Activated T-cell treated with anti-CD3 and anti-CD28 coated beads for 1 hour (primary cell): Measurements from ENCODE around the gene ELFN1.

Source experiments
- DNase-seq: peaks from one replicate; pipeline ENCODE4 v3.0.0-alpha.2; 2020; ENCODE audit warnings: low read depth

Gene ELFN1

DNA sequence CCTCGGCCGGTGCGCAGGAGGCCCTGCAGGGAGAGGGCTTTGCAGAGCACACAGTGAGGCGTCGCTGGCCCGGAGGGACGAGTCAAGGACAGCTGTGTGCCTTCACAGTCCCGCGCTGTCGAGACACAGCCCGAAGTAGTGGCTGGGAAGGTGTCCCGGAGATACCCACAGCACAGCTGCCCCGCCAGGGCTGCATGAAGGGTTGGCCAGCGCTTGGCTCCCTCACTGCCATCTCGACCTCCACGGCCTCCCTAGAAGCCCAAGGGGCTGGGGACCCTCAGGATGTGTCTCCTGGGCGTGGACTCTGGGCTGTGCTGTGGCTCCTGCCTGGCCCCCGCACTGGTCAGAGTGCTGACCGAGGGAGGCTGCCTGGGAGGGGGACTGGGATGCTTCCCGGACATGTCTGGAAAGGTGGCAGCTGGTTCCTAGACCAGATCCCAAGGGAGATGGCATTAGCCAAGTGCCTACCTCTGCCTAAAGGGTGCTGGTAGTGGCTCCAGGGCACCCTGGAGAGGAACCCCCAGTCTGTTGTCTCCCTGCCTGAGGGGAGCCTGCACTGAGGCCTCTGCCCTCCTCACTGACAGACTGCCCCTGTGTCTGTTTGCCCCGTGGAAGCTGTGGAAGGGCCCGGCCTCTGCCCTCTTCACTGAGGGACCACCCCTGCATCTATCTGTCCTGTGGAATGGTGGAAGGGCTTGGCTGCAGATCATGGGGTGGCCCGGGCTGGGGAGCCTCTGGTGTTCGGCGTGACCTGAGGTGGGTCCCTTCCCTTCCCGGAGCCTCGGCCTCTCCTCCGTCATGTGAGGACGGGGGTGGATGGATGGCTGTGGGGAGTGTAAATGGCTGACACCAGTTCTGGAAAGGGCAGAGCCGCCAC, 5.8 kb downstream of the ELFN1 start:
- DNase-seq: no peak

DNA sequence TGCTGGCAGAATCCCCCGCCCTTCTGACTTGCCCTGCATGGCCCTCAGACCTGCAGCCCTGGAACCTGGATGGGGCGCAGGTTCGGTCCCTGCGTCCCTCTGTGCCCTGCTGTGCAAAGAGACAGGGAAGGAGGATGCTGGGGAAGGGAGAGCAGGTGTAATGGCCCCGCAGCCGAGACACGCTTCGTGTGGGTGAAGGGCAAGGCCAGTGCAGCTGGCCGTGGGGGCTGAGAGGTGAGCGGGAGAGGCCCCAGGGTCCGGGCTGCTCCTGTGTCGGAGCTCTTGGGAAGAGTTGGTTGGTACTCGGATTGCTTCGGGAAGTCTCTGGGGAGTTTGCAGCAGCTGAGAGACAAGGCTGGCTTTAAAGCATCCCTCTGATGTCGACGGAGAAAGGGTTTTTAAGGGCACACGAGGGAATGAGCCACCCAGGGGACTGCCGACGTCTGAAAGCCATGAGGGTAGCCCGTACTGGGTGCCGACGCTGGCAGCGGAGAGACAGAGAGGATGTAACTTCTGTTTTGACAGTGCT, 6.5 kb downstream of the ELFN1 start:
- no peak for DNase-seq

DNA sequence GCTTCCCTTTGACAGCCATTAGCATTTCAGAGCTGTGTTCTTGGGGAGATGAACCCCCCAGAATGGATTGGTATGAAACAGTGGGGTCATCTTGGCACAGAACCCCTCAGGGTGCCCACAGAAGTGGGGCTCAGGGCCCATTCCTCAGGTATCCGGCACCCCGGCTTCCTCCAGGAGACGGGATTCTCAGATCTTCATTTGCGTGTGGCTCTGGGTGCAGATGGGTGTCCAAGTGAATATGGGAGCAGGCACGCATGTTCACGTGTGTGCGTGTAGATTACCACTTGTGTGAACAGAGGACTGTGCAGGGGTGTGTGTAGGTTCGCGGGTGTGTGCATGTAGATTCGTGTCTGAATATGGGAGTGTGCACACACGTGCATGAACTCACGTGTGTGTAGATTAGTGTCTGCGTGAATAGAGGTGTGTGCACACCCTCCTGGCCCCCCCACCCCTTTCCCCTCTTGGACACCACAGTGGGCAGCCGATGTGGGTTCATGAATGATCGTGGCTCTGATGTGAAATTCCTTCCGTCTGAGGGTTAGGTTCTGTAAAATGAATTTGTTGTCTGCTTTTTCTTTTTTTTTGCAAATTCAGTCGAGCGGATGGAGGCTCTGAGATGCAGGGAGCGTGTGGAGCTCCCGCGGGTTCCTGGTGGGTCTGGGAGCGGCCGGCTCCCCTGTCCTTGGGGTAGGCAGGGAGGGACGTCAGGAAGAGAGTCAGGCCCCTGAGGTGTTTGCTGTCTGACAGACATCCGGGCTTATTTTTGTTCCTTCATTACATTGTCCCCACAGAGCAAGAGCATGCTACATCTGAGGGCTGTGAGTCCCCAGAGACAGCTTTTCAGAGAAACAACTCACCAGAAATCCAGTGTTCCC, 7.4 kb downstream of the ELFN1 start:
- no peak for DNase-seq

DNA sequence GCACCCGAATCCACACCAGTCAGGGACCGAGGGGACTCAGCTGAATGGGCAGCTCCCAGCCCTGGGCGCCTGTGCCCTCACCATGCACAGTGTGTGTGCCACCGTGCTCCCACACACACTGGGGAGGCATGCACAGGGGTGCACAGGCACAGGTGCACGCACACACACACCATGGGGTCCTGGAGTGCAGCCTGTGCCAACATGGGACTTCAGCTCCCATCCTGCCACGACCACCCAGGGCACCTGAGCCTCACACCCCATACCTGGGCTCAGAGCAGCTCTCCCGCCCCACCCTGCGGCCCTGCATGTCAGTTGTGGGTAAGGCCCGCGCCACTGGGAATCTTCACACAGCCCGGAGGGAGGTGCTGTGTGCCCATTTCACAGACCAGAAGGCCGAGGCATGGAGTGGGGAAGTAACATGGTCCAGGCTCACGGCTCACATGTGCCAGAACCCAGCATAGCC, 8.0 kb downstream of the ELFN1 start:
- no peak for DNase-seq

DNA sequence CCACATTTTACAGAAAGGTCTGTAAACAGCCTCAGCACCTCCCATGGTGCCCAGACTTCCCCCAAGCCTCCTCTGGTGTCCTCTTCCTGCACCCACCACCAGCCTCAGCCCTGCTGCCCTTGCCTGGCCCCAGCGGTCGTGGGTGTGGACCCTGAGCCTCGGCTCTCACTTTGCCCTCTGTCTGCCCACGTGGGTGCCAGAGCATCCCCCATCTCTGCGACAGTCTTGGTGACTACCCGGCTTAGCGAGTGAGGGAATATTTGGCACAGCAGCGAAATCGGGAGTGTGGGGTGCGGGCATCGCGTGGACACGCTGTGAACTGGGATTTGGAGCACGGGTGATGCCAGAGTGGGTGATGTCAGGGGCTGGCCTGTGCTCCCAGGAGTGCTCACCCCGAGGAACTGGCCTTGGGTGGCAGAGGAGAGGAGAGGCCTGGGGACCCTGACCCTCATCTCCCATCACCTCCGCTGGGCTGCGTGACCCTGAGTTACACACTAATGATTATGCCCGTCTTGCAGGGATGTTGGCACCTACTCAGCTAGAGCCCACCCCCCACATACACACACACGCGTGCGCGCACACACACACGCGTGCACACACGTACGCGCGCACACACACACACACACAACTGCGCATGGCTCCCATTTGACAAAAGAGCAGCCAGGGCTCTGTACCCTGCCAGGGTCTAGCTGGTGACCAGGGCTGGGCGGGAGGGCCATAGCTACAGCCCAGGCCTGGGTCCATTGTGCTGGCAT, 8.7 kb downstream of the ELFN1 start:
- no peak for DNase-seq

DNA sequence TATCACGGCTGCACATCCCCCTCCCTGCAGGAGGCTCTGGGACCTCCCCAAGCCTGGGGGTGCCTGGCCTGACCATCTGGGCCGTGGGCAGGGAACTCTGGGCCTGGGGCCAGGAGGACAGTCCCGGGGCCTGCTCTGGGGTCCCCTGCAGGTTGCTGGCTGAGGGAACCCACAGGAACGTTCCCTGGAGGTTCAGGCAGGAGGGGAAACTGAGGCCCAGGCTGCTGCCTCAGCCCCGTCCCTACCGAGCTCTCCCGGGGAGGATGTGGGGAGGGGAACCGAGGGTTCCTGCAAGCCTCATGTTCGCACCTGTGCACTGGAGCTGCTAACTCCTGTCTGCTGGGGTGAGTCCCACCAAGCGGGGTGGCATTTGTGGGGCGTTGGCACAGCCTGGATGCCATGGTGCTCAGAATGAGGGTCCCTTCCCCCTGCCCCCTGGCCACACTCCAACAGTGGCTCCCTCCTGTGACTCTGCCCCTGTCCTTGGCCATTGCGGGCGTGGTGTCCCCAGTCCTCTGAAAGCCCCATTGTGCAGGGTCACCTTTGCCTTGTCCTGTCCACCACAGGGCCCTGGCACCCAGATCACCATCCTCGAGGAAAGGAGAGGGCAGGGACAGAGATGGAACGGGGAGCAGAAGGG, 9.4 kb downstream of the ELFN1 start:
- DNase-seq: no peak

DNA sequence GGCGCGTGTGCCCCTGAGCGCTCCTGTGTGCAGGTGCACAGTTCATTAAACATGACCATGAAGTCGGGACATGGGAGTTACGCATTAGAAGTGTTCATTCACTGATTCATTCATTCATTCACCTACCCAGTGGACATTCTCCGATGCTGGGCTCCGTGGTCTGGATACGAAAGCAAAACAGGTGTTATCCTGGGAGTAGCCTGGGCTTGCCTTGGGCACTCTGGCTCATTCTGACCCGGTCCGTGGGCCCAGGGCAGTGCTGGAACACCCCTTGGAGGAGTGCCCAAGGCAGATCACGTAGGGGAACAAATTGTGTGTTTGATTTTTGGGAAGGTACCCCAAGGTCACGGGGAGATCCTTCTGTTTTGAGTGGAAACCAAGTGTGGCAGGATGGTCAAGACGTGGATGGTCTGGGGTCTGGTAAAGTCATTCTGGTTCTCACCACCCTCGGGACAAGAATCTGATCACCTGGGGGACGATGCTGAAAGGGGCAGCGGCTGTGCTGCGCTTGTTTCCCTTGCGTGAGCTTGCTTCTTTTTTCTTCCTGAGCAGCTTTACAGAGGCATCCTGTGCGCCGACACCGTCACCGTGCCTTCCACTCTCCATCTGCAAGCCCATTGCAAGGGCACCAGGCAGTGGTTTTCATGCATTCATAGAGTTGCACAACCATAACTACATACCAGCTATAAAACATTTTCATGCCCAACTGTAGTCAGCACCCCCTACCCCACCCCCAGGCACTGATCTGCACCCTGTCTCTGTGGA, 10.1 kb downstream of the ELFN1 start:
- no peak for DNase-seq

DNA sequence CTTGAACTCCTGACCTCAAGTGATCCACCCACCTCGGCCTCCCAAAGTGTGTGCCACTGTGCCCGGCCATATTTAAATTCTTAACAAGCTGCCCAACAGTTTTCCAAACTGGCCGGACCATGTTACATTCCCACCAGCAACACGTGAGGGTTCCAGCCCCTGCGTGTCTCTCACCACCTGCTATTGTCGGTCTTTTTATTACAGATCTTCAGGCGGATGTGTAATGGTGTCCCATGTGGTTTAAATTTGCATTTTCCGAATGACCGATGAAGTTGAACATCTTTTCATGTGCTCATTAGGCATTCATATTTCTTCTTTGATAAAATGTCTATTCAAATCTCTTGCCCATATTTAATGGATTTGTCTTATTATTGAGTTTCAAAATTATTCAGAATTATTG, 11.5 kb downstream of the ELFN1 start:
- DNase-seq: no peak

DNA sequence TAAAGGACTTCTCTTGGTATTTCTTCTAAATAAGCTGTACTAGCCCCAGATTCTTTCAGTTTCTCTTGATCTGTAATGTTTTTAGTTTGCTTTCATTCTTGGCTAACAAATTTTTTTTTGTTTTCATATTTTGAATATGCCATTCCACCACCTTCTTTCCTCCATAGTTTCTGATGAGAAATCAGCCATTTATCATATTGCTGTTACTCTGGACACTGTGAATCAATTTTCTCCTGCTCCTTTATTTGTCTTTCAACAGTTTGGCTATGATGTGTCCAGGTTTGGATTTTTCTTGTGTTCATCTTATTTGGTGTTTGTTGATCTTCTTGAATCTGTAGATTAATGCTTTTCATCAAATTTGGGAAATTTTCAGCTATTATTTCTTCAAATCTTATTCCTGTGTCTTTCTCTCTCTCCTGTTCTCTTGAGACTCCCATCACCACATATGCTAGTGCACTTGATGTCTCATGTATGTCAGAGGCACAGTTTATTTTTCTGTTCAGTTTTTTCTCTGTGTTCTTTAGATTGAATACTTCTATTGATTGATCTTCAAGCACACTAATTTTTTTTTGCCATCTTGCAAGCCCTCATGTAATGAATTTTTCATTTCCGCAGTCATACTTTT, 15.0 kb downstream of the ELFN1 start:
- DNase-seq: no peak

DNA sequence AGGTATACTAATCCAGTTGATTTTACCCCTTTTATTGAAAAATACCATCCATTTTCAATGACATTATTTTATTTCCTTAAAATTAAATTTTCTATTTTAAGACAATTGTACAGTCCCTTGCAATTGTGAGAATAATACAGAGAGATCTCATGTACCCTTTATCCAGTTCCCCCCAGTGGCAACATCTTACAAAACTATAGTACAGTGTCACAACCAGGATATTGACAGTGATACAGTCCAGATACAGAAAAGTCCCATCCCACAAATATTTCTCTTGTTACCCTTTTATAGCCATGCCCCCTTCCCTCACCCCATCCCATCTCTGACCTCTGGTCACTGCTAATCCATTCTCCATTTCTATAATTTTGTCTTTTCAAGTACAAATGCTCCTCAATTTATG, 18.5 kb downstream of the ELFN1 start:
- DNase-seq: no peak

DNA sequence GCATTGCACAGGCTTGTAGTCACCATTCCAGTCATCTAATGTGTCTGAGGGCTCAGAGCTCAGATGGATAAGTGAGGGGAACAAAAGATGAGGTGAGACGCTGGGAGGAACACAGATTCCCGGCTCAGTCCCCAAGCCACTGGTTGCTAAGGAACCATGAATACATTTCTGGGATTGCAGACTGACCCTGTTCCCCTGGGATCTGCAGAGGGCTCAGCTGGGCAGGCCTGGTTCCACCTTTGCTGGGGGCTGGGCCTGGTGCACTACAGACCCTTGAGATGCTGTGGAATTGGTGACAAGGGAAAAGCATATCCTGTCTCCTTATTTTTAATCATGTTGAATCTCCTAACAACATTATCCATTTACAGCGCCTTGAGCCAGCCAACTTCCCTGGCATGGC, 19.2 kb downstream of the ELFN1 start:
- no peak for DNase-seq

DNA sequence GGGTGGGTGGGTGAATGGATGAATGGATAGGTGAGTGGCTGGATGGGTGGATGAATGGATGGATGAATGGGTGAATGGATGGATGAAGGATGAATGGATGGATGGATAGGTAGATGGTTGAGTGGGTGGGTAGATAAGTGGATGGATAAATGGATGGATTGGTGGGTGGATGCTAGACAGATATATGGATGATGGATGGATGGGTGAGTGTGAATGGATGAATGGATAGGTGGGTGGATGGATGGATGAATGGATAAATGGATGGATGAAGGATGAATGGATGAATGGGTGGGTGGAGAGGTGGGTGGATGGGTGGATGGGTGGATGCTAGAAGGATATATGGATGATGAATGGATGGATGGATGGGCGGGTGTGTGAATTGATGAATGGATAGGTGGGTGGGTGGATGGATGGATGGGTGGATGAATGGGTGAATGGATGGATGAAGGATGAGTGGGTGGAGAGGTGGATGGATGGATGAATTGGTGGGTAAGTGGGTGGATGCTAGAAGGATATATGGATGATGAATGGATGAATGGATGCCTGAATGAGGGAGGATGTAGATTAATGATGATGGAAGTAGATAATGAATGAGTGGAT, 20.4 kb downstream of the ELFN1 start:
- DNase-seq: no peak

DNA sequence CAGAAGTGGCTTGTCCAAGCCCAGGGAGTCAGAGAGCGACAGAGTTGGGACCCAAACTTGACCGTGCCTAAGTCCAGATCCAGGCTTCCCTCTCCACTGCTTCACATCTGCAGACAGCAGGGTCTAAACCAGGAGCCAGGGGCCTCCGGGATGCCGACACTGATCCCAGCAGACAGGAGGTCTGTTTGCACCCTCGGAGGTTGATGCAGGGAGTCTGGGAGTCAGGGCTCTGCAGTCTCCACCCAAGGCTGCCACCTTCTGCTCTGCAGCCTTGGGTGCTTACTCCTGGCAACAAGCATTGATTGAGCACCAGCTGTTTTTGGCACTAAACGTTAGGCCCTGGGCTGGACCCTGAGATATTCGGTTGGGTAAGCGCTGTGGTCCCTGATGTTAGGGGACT, 21.0 kb downstream of the ELFN1 start:
- no peak for DNase-seq

DNA sequence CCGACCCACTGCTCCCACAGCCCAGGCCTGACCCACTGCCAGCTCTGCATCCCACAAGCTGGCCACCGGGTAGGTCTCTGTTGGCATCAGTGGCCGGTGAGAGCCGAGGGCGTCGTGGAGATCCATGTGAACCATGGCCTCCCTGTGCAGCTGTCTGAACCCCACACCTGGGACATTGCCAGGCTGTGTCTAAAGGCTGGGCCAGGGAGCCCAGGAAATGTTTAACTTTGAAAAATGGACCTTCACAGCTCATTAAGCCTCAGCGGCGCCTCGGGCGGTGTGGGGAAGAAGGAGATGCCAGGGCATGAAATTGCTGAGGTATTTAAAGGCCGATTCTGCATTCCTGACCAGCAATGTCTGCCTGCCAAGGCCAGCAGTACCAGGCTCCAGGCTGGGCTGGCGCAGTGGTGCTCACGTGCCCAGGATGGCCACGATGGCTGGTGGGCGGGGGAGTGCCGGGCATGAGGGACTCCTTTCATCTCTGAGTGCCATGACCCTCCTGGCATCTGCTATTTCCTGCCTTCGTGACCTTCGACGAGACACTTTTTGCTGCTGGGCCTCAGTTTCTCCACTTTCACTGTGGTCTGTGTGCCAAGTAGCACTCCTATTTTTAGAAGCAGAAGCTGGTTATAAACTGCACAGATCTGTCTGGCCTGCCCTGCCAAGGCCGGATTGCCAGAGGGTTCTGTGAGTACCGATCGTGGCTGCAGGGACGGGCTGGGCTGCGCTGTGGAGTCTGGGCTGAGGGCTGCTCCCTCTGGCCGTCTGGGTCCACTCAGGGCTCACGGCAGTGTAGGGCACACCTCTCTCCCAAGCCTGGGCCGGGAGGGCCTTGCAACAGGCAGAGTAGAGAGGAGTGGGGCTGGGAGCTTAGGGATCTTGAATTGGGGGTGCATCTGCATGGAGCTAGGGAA, 21.8 kb downstream of the ELFN1 start:
- no peak for DNase-seq

DNA sequence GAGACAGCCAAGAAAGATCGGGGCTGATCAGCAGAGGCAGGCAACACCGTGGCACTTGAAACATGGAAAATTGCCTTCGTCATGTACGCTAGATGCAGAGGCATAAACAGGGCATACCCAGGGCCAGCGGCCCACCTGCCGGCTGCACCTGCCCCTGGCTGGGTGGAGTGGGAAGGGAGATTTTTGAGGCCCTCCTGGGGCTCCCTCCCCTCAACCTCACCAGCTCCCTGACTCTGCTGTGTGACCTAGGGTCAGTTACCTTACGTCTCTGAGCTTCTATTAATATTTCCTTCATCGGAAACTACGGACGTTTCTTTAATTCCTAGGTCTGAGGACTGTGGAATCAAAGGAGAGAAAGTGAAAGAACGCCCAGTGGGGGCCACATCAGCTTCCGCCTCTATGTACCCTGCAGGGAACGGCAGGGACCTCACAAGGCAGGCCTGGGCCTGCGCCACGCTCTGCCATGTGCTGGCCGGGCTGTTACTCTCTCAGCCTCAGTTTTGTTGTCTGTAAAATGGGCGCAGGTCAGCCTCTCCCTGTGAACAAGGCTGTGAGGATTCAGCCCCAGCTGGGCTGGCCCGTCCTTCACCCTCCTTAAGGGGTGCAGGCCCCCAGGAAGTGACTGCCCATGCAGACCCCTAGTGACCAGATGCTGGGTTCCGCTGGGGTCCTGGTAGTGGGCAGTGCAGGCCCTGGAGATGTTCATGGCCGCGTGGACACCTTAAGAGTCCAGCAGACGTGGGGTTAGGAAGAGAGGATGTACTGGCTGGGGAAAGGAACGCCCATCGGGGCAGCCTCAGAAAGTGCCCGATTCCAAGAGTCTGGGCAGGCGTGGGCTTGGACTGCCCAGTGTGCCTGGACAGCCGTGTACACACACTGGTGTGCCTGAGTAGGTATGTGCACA, 22.7 kb downstream of the ELFN1 start:
- no peak for DNase-seq

DNA sequence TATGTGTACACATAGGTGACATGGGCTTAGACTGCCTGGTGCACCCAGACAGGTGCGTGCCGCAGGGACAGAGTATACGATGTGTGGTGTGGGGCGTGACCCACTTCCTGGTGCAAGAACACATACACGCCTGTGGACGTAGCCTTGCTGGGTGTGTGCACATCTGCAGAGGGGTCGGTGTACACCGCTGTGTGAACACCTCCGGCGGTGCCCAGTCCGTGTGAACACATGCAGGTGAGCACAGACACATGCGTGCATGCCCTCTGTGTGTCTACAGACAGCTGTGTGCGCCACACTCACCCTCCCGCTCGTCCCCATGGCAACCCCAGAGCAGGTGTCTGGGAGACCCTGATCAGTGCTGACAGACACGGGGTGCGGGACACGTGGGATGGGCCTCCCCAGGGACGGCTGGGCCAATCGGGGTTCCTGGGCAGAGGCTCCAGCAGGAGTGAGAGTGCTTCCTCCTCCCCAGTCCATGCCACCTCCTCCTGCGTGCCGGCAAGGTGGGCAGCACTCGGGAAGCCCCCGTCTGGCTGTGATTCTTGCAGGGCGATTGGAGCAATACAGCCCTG, 23.4 kb downstream of the ELFN1 start:
- no peak for DNase-seq

DNA sequence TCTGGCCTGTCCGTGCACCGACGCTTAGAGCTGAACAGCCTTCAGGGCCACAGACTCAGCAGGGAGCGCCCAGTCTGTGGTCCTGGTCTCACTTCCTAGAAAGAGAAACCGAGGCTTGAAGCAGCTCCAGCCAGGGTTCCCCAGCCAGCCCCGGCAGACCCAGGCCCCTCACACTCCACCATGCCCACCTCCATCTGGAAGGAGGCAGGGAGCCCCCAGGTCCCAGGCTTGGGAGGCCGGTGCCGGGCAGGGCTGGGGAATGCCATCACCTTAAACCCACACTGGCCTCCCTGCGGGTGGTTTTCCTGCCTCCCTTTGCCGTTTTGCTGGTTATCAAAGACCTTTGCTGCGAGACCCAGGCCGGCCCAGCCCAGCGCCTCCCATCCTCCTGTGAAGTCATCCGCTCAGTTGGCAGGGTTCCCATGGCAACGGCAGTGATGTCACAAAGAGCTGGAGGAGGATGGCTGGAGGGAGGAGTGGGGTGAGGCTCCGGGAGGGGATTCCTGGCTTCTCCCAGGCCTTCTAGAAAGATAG, 24.0 kb downstream of the ELFN1 start:
- no peak for DNase-seq
